GM19324 (cell line): Measurements from ENCODE around the gene PGAM2.
A peak's percentile ranks its signal among the peaks of the same experiment; 100 is the strongest.

Experiments
- ATAC-seq: cut with Tn5 transposase; IDR thresholded peaks from one replicate; pipeline ENCODE4 v1.9.1; 2021; ENCODE audit warnings: mild to moderate bottlenecking, moderate library complexity; ENCODE audit not compliant: unreplicated experiment, low FRiP score

Gene PGAM2

GRCh38 chr7:44103923-44104859, 38.8 kb upstream of the PGAM2 start, which contains the start of gene AEBP1:
AEBP1 (plus strand) TSS chr7:44104345; CDS start chr7:44104666, 321 bp downstream.
- ATAC-seq, result no peak

DNA sequence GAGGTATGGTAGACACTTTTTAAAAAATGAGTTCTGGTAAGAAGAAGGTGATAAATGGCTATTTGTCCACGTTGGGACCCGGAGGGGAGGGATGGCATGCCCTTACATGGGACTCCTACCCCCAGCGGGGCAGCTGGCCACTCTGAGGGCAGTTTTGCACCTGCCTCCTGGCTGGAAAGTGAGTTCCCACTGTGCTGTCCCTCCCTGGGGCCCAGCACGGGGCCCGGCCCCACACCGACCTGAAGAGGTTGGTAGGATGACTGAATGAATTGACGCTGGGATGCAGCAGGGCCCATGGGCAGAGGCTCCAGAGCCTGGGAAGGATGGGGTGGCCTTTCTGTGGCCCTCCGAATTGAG, 38.2 kb upstream of the PGAM2 start:
- no peak for ATAC-seq

DNA sequence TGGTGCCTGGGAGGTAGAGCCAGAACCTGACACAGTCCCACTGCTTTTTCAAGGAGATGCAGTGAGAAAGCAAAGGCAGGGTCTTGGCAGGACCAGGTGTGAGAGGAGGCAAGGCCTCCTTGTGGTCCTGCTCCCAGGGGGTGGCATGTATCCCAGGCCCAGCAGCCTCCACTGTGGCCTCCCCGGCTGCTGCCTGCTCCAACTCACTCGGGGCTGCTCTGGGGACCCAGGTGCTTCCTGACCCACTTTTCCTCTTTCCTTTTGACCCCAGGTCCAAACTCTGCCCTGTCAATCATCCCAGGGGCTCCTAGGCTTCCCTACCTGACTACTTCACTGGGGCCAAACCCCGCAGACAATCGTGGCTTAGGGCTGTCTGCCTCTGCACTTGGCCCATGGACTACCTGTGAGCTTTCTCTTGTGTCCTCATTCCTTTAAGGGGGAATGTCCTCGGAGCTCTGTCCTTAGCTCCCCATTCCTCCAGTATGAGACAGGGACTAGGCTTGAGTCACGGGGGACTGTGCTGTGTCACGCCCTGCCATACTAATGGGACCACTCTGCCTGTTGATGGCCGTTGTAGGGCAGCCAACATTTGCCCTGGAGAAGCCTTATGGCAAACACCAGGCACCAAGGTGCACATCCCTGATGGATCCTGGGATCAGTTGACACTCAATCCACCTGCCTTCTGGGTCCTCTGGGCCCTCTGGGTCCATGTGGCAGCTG, 37.6 kb upstream of the PGAM2 start:
- ATAC-seq, result no peak

DNA sequence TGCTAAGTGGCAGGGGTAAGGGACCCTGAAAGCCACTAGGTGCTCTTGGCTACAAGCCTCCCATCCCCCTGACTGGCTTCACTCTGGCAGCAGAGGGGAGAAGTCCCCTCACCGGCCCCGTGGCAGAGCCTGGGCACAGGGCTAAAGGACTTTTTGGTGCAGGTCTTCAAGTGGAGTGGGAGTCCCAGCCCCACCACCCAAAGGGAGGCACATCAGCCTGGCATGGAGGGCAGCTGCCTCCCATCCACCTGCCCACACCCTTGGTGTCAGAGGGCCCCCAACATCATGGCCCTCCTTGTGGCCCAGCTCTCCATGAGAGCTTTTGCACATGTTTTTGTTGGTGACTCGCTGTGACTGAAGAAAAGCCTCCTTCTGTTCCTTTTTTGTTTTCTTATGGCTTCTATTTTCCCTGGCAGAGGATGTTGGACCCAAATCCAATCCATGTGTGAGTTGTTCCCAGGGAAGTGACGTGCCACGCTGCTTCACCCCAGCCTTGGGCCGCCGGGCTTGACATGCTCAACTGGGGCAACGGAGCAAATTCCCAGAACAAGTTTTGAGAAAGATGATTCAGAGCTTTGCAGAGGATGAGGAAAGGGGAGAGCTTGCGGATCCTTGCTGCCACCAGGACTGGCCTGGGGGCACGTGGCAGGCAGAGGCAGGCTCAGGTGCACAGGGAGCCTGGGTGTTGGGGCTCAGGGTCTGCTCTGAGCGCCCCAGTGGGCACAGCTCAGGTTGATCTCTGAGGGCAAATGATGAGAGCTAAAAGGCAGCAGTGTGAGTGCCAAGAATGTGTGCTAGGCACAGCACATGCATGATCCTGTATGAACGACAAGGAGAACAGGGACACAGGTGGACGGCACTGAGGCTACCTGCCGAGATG, 36.8 kb upstream of the PGAM2 start:
- no peak for ATAC-seq

DNA sequence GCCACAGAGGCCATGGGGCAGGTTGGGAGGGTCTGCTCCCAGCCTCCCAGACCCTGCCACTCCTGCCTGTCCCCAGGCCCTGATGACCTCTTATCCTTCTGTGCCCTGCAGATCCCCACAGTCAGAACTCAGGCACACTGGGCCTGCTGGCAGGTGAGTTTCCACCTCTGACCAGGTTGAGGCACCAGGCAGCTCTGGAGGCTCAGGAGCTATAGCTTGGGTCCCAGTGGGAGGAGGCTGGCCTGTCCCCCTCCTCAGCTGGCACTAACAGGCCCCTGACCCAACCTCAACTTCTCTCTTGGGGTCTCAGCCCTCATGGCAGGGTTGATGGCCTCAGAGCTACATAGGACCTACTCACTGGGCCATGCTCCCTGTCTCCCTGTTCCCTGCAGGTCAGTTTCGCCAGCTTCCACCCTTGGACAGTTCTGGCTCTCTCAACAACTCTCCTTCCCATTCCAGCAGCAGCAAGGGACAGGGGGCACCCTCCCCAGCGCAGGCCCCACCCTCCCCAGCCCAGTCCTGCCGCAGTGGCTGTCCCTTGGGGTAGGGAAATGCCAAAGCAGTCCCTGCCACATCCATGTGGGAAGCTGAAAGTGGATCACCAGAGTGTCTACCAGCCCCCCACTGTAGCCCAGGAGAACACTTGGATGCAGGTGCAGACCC, 36.1 kb upstream of the PGAM2 start:
- no peak for ATAC-seq

DNA sequence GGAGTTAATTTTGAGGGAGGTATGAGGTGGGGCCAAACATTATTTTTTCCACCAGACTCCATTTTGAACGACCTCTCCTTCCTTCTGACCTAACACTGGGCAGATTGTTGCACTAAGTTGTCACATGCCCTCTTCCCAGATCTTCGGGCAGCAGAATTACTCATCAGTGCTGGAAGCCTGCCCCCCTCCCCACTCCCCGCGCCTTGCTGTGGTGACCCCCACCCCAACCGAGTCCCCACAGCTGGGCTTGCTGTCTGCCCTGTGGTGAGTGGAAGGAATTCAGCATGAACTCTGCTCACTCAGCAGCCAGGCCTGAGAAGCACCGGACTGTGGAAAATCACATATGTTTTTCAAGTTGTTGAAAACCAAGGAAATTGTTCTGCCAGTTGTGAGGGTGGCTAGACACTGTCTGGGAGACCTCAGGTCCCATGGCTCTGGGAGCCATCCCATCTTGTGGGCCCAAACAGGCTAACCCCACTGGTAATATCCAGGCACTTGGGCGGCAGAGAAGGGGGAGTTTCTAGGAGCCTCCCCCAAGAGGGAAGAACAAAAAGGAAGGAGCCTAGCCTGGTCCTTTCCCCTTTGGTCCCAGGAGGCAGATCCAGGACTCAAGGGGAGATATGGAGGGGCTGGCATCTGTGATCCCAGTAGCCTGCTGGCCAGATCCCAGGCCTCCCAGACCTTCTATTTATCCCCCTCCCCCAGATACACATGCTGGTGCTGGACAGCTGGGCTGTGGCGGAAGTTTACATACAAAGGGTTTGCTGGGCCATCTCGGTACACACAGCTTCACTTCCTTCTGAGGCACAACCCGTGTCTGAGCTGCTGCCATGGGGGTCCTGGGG, 35.3 kb upstream of the PGAM2 start:
- no peak for ATAC-seq

DNA sequence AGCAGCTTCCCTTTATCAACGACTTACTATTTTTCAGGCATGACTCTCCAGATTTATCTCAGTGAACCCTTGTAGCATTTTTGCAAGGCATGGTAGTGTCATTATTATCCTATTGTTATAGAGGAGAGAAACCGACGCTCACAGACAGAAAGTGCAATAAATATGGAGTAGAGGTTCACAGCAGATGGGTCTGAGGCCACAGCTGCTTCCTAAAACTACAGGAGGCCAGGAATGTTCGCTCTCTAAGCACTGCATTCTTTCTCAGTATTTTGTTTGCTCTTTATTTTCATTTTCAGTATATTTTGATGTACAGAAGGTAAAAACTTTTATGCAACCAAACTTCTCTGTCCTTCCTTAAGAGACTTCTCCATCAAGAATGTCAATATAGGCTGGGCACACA, 34.3 kb upstream of the PGAM2 start:
- no peak for ATAC-seq

GRCh38 chr7:44098092-44099068, 33.0 kb upstream of the PGAM2 start:
- no peak for ATAC-seq

GRCh38 chr7:44097064-44097932, 31.9 kb upstream of the PGAM2 start:
- ATAC-seq, result peak; percentile 50

GRCh38 chr7:44096326-44096881, 31.0 kb upstream of the PGAM2 start:
- ATAC-seq, result no peak

DNA sequence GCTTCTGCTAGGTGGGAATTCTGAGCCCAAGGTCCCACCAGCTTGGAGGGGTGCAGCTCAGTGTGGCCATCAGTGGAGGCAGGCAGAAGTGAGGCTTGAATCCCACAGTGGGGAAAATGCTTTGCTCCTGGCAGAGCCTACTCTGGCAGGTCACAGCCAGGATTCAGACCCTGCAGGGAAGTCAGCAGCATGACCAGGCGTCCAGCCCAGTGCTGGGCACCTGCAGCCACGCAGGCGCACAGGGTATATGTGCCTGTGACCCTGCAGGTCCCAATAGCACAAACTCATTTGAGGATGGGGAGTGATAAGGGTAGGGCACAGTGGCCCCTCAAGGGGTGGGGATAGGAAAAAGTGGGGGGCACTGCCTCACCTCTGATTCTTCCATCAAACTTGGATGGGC, 30.4 kb upstream of the PGAM2 start:
- ATAC-seq, result no peak

GRCh38 chr7:44094883-44095592, 29.7 kb upstream of the PGAM2 start:
- ATAC-seq, result no peak

DNA sequence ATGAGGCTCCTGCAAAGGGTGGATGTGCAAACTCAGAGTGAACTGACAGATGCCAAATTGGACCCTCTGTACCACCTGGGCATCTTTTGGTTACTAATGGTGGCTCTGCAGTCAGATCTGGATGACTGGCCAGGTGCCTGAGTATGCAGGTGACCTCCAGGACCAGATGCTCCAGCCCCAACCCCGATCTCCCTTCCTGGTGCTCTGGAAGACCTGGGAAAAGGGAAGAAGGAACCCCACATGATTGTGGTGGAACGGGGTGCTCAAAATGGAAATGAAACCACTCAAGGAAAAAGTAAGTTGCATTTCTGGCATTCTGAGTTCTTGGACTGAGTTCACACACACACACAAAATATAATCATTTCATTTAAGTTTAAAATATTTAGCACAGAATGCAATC, 29.0 kb upstream of the PGAM2 start:
- no peak for ATAC-seq

DNA sequence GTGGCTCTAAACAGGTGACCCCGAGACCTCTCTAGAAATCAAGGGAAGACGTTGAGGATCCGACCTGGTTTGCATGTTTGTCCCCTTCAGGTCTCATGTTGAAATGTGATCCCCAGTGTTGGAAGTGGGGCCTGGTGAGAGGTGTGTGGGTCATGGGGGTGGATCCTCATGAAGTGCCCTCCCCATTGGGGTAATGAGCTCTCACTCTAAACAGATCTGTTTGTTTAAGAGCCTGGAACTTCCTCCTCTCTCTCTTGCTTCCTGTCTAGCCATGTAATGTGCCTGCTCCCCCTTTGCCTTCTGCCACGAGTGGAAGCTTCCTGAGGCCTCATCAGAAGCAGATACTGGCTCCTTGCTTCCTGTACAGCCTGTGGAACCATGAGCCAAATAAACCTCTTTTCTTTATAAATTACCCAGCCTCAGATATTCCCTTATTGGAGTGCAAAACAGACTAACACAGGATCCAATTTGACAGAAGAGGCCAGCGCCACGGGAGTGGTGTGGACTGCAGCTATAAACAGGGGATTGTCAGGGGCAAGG, 27.8 kb upstream of the PGAM2 start:
- no peak for ATAC-seq

GRCh38 chr7:44087911-44088838, 22.8 kb upstream of the PGAM2 start:
- no peak for ATAC-seq
